Fibroblast of upper back skin (primary cell): Measurements from ENCODE around the gene CDK12.

Experiments used
- DNase-seq: peaks from one replicate; pipeline ENCODE4 v3.0.0-alpha.2; 2013

CDK12 gene

GRCh38 chr17:39549747-39550573, 88.7 kb downstream of the CDK12 start:
- DNase-seq = no peak

- peak; percentile 33 for DNase-seq
Observed at GRCh38 chr17:39551879-39552278, 90.6 kb downstream of the CDK12 start.

- peak; percentile 34 for DNase-seq
Observed at GRCh38 chr17:39553341-39553945, 92.2 kb downstream of the CDK12 start.

GRCh38 chr17:39555368-39555767, 94.1 kb downstream of the CDK12 start:
- no peak for DNase-seq

GRCh38 chr17:39556423-39556822, 95.1 kb downstream of the CDK12 start:
- DNase-seq = no peak

GRCh38 chr17:39562395-39562794, 101.1 kb downstream of the CDK12 start:
- no peak for DNase-seq

- DNase-seq = no peak
Observed at GRCh38 chr17:39562976-39563375, 101.7 kb downstream of the CDK12 start.

GRCh38 chr17:39563476-39563875, 102.2 kb downstream of the CDK12 start:
- DNase-seq = no peak

GRCh38 chr17:39564211-39564848, 103.0 kb downstream of the CDK12 start:
- DNase-seq = no peak

- no peak for DNase-seq
Observed at GRCh38 chr17:39566094-39566850, 105.0 kb downstream of the CDK12 start.

- no peak for DNase-seq
Observed at GRCh38 chr17:39568702-39569101, 107.4 kb downstream of the CDK12 start.

- DNase-seq = no peak
Observed at GRCh38 chr17:39569126-39569525, 107.8 kb downstream of the CDK12 start.

- no peak for DNase-seq
Observed at GRCh38 chr17:39572121-39572520, 110.8 kb downstream of the CDK12 start.

- DNase-seq = peak; percentile 43
Observed at GRCh38 chr17:39573447-39574298, 112.4 kb downstream of the CDK12 start.

- peak; percentile 20 for DNase-seq
Observed at GRCh38 chr17:39576187-39576586, 114.9 kb downstream of the CDK12 start.

- DNase-seq = no peak
Observed at GRCh38 chr17:39578272-39578671, 117.0 kb downstream of the CDK12 start.

- DNase-seq = no peak
Observed at GRCh38 chr17:39579318-39580081, 118.2 kb downstream of the CDK12 start.

- DNase-seq = no peak
Observed at GRCh38 chr17:39580082-39580468, 118.8 kb downstream of the CDK12 start.

GRCh38 chr17:39581071-39581758, 119.9 kb downstream of the CDK12 start:
- no peak for DNase-seq

- DNase-seq = no peak
Observed at GRCh38 chr17:39581759-39582085, 120.4 kb downstream of the CDK12 start.

- no peak for DNase-seq
Observed at GRCh38 chr17:39582658-39583057, 121.4 kb downstream of the CDK12 start.
